ENCODE data around the gene SLC10A6.

GRCh38 chr4:86876894-86877685, 27.9 kb upstream of the SLC10A6 start:
- TF ChIP-seq BCL11A (IDR thresholded peaks at IDR 0.05; ENCODE audit: low read depth, low read length): no peak
- no peak for TF ChIP-seq SMC3 (IDR thresholded peaks at IDR 0.05; ENCODE audit: borderline replicate concordance, low read length)
- TF ChIP-seq JUND (IDR thresholded peaks at IDR 0.05; ENCODE audit: low read depth, low read length): no peak
- no peak for TF ChIP-seq RAD21 (IDR thresholded peaks at IDR 0.05; ENCODE audit: insufficient read depth, low read depth, low read length)
- TF ChIP-seq, protein P1, sequence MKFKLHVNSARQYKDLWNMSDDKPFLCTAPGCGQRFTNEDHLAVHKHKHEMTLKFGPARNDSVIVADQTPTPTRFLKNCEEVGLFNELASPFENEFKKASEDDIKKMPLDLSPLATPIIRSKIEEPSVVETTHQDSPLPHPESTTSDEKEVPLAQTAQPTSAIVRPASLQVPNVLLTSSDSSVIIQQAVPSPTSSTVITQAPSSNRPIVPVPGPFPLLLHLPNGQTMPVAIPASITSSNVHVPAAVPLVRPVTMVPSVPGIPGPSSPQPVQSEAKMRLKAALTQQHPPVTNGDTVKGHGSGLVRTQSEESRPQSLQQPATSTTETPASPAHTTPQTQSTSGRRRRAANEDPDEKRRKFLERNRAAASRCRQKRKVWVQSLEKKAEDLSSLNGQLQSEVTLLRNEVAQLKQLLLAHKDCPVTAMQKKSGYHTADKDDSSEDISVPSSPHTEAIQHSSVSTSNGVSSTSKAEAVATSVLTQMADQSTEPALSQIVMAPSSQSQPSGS (IDR thresholded peaks at IDR 0.05; ENCODE audit: low read length): no peak
- no peak for TF ChIP-seq SUZ12 (IDR thresholded peaks at IDR 0.05; ENCODE audit: unreplicated experiment)
- TF ChIP-seq KAT2A (conservative IDR thresholded peaks at IDR 0.05; ENCODE audit: control insufficient read depth, low read depth, low read length): no peak
- no peak for TF ChIP-seq MYC (IDR thresholded peaks at IDR 0.05; ENCODE audit: insufficient read depth, insufficient read length, insufficient replicate concordance, low read length, severe bottlenecking)
- no peak for TF ChIP-seq POLR2A (IDR thresholded peaks at IDR 0.05; ENCODE audit: low read depth, low read length)
- TF ChIP-seq CTCF (IDR thresholded peaks at IDR 0.05 in 2 of 3, conservative IDR thresholded peaks at IDR 0.05 in 1 of 3; ENCODE audit: control insufficient read depth in 2 of 3, extremely low read depth in 1 of 3, insufficient read depth in 1 of 3, low read depth in 3 of 3, low read length in 3 of 3): no peak
- TF ChIP-seq EED (IDR thresholded peaks at IDR 0.05; ENCODE audit: low read depth): no peak
- TF ChIP-seq ZZZ3 (IDR thresholded peaks at IDR 0.05; ENCODE audit: control insufficient read depth, insufficient read length, low read depth): no peak
